HepG2 (cell line): ENCODE results near the gene COPS6. TPM values are rescaled to one million over a fixed set of nuclear protein-coding genes. Genes with fewer than 3 reads are reported as not detected.
A peak's percentile ranks its signal among the peaks of the same experiment; 100 is the strongest.

ENCODE experiments used
- ARID2 ChIP-seq: sonication (generic); formaldehyde crosslinking; IDR thresholded peaks from 2 replicates; pipeline ENCODE4 v1.8.1; 2022; ENCODE audit warnings: mild to moderate bottlenecking, missing genetic modification reagents, borderline replicate concordance
- CAMTA2 ChIP-seq: sonication (generic); formaldehyde crosslinking; IDR thresholded peaks from 2 replicates; pipeline ENCODE4 v1.4.0; 2020; ENCODE audit warnings: mild to moderate bottlenecking, missing genetic modification reagents, borderline replicate concordance
- HDAC2 ChIP-seq: sonication (generic); formaldehyde crosslinking; IDR thresholded peaks from 2 replicates; pipeline ENCODE4 v1.4.0; 2020; ENCODE audit warnings: missing genetic modification reagents
- JUND ChIP-seq: sonication (generic); formaldehyde crosslinking; IDR thresholded peaks from 2 replicates; pipeline ENCODE4 v1.8.0; 2022; ENCODE audit warnings: mild to moderate bottlenecking, missing genetic modification reagents
- MEIS1 ChIP-seq: sonication (generic); formaldehyde crosslinking; IDR thresholded peaks from 2 replicates; pipeline ENCODE4 v1.9.0; 2021; ENCODE audit warnings: mild to moderate bottlenecking, missing genetic modification reagents, moderate library complexity, borderline replicate concordance
- NBN ChIP-seq: fragments of 450-650 bp; conservative IDR thresholded peaks from 2 replicates; pipeline ENCODE4 v1.6.1; 2017
- NFRKB ChIP-seq: fragments of 450-650 bp; IDR thresholded peaks from 2 replicates; pipeline ENCODE4 v1.6.1; 2017
- RBFOX2 ChIP-seq: fragments of 200-400 bp; formaldehyde crosslinking; IDR thresholded peaks from 2 replicates; pipeline ENCODE4 v1.6.1; 2017; ENCODE audit warnings: low read depth, mild to moderate bottlenecking, low read length
- RERE ChIP-seq: IDR thresholded peaks from 2 replicates; pipeline ENCODE4 v1.6.1; 2016; ENCODE audit warnings: low read depth, missing genetic modification reagents, missing compliant biosample characterization
- SMARCC2 ChIP-seq: fragments of 450-650 bp; IDR thresholded peaks from 2 replicates; pipeline ENCODE4 v1.6.1; 2017; ENCODE audit warnings: antibody characterized with exemption, mild to moderate bottlenecking
- SRY ChIP-seq: sonication (generic); formaldehyde crosslinking; IDR thresholded peaks from 2 replicates; pipeline ENCODE4 v1.8.0; 2022; ENCODE audit warnings: mild to moderate bottlenecking, missing genetic modification reagents
- TAF15 ChIP-seq: fragments of 200-400 bp; formaldehyde crosslinking; IDR thresholded peaks from one replicate; pipeline ENCODE4 v1.6.1; 2018; ENCODE audit warnings: mild to moderate bottlenecking, low read depth, low read length; ENCODE audit not compliant: poor library complexity, severe bottlenecking
- ZBTB8A ChIP-seq: sonication (generic); formaldehyde crosslinking; IDR thresholded peaks from 2 replicates; pipeline ENCODE4 v1.4.0; 2020; ENCODE audit warnings: mild to moderate bottlenecking, low read depth, missing genetic modification reagents, borderline replicate concordance
- ZNF124 ChIP-seq: sonication (generic); formaldehyde crosslinking; IDR thresholded peaks from 2 replicates; pipeline ENCODE4 v1.4.0; 2020; ENCODE audit warnings: missing genetic modification reagents
- ZNF24 ChIP-seq: fragments of 450-650 bp; IDR thresholded peaks from 2 replicates; pipeline ENCODE4 v1.6.1; 2017; ENCODE audit warnings: antibody characterized with exemption, mild to moderate bottlenecking
- ZNF513 ChIP-seq: sonication (generic); formaldehyde crosslinking; conservative IDR thresholded peaks from 2 replicates; pipeline ENCODE4 v1.5.0; 2020; ENCODE audit warnings: missing genetic modification reagents
- ZNF557 ChIP-seq: sonication (generic); formaldehyde crosslinking; IDR thresholded peaks from 2 replicates; pipeline ENCODE4 v1.4.0; 2020; ENCODE audit warnings: missing genetic modification reagents
- ZNF567 ChIP-seq: sonication (generic); formaldehyde crosslinking; IDR thresholded peaks from 2 replicates; pipeline ENCODE4 v1.8.1; 2023; ENCODE audit warnings: mild to moderate bottlenecking, missing genetic modification reagents, borderline replicate concordance
- ZNF800 ChIP-seq: sonication (generic); formaldehyde crosslinking; IDR thresholded peaks from 2 replicates; pipeline ENCODE4 v1.4.0; 2020; ENCODE audit warnings: missing genetic modification reagents
- ZSCAN29 ChIP-seq: sonication (generic); formaldehyde crosslinking; conservative IDR thresholded peaks from 2 replicates; pipeline ENCODE4 v1.4.0; 2020; ENCODE audit warnings: mild to moderate bottlenecking, missing genetic modification reagents
- polyA plus RNA-seq, 8 experiments: library from polyadenylated mRNA; depleted of rRNA in 3 of 8; stranded (reverse) in 7 of 8; unstranded in 1 of 8; fragments of >200 nt; fragmentation: Illumina TruSeq in 4 of 8; extraction: Trizol in 4 of 8; gene quantifications; 2 replicates each; pipeline versions ENCODE4 v1.2.1 to v1.2.3, GENCODE V29; 2011 to 2016; ENCODE audit warnings: low read depth in 4 of 8, missing spikeins in 1 of 8, mixed read lengths in 1 of 8; ENCODE audit not compliant: insufficient read depth in 1 of 8
- total RNA-seq, 5 experiments: library from RNA; depleted of rRNA; stranded (reverse); fragments of >200 nt; fragmentation: Illumina TruSeq; extraction: Trizol; gene quantifications; 2 replicates each; pipeline ENCODE4 v1.2.3, GENCODE V29; 2016; ENCODE audit warnings: low read depth in 1 of 5
- TF ChIP-seq, protein P1 (sequence below): sonication (generic); formaldehyde crosslinking; IDR thresholded peaks from 2 replicates; pipeline ENCODE4 v1.4.0; 2020; ENCODE audit warnings: low read depth, mild to moderate bottlenecking, missing genetic modification reagents

The COPS6 gene
- total and polyA plus RNA-seq, 2 of the 13 experiments (the other 11 are each of a cell fraction or from before 2014, with no cell fraction given), result 33.4 to 117 TPM

- TF ChIP-seq ZNF800 (CRISPR knock-in tag) (no peak), ARID2 (no peak), SRY (CRISPR knock-in tag) (peak; percentile 68), JUND (CRISPR knock-in tag) (no peak), RBFOX2 (peak; percentile 99), SMARCC2 (no peak), ZNF513 (0 out of 2 replicates have a peak, but pooled peaks have one; percentile 60), ZNF557 (CRISPR knock-in tag) (no peak), TAF15 (peak; percentile 96), ZNF24 (no peak), ZNF124 (CRISPR knock-in tag) (peak; percentile 97), ZBTB8A (CRISPR knock-in tag) (peak; percentile 87; the same call in 1 of the 2 replicates), NFRKB (no peak), CAMTA2 (CRISPR knock-in tag) (peak; percentile 96), NBN (no peak), MEIS1 (CRISPR knock-in tag) (no peak), ZNF567 (no peak; the same call in 1 of the 2 replicates), HDAC2 (CRISPR knock-in tag) (peak; percentile 89), RERE (peak; percentile 70), ZSCAN29 (peak; percentile 73; the same call in 1 of the 2 replicates)
- TF ChIP-seq, protein P1, sequence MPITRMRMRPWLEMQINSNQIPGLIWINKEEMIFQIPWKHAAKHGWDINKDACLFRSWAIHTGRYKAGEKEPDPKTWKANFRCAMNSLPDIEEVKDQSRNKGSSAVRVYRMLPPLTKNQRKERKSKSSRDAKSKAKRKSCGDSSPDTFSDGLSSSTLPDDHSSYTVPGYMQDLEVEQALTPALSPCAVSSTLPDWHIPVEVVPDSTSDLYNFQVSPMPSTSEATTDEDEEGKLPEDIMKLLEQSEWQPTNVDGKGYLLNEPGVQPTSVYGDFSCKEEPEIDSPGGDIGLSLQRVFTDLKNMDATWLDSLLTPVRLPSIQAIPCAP (CRISPR knock-in tag), result no peak
Observed at GRCh38 chr7:100081535-100082102, 7.2 kb upstream of the COPS6 start, which contains the start of gene ZNF3 (continued).
